WERI-Rb-1 (cell line): ENCODE measurements around the gene HOXD3.

Experiments
- DNase-seq: peaks from one replicate; pipeline ENCODE4 v3.0.0-alpha.2; 2020
- H3K27ac ChIP-seq: fragments of 250-450 bp; sonication (Bioruptor Pico); 2 replicates; pipeline ENCODE4 v1.5.1; 2020; ENCODE audit warnings: mild to moderate bottlenecking, moderate library complexity
- H3K27me3 ChIP-seq: fragments of 250-450 bp; sonication (Bioruptor Pico); 2 replicates; pipeline ENCODE4 v1.5.1; 2021; ENCODE audit warnings: mild to moderate bottlenecking, low read depth, moderate library complexity; ENCODE audit not compliant: insufficient read depth, severe bottlenecking
- H3K36me3 ChIP-seq: fragments of 250-450 bp; sonication (Bioruptor Pico); 2 replicates; pipeline ENCODE4 v1.5.1; 2020; ENCODE audit warnings: mild to moderate bottlenecking, moderate library complexity
- H3K4me3 ChIP-seq: 2 replicates; pipeline ENCODE4 v1.5.1; 2011; ENCODE audit warnings: low read depth, mild to moderate bottlenecking, control low read depth, low read length
- H3K9me3 ChIP-seq: fragments of 250-450 bp; sonication (Bioruptor Pico); 2 replicates; pipeline ENCODE4 v1.5.1; 2021; ENCODE audit warnings: mild to moderate bottlenecking, moderate library complexity; ENCODE audit not compliant: severe bottlenecking
- TF ChIP-seq, protein P1 (sequence below): IDR thresholded peaks from 2 replicates; pipeline ENCODE4 v1.5.1; 2011; ENCODE audit warnings: low read depth, mild to moderate bottlenecking, control low read depth, inconsistent platforms, low read length

Gene HOXD3

DNA sequence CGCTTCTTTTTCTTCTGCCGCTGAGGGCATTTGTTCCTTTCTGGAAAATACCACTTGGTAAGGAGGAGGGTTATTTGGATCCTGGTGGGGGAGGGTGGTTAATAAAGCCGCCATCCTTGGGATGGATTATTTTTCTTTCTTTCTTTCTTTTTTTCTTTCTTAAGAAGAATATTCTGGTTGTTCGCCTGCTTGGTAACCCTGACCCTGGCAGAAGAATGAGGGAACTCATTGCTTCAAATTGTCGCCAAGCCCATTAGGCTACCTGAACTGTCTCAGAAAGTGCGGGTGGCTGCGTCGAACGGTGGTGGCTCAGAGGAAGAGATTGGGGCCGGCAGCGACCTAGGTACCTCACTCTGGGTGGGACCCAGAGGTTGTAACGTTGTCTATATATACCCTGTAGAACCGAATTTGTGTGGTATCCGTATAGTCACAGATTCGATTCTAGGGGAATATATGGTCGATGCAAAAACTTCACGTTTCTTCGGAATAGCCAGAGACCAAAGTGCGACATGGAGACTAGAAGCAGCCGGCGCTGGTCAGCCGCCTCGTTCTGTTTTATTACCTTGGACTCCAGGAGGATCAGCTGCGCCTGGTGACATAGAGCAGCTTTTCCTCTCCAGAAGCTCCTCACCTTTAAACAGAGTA lies 7.0 kb upstream of the HOXD3 start:
- Histone ChIP-seq H3K27ac (no peak overlapping the region), H3K4me3 (no peak overlapping the region), H3K9me3 (peaks cover 4% of the 10 kb centered on the region), H3K36me3 (no peaks in the 10 kb centered on the region), H3K27me3 (peaks cover 91% of the 10 kb centered on the region)
- no peak for DNase-seq
- TF ChIP-seq, protein P1, sequence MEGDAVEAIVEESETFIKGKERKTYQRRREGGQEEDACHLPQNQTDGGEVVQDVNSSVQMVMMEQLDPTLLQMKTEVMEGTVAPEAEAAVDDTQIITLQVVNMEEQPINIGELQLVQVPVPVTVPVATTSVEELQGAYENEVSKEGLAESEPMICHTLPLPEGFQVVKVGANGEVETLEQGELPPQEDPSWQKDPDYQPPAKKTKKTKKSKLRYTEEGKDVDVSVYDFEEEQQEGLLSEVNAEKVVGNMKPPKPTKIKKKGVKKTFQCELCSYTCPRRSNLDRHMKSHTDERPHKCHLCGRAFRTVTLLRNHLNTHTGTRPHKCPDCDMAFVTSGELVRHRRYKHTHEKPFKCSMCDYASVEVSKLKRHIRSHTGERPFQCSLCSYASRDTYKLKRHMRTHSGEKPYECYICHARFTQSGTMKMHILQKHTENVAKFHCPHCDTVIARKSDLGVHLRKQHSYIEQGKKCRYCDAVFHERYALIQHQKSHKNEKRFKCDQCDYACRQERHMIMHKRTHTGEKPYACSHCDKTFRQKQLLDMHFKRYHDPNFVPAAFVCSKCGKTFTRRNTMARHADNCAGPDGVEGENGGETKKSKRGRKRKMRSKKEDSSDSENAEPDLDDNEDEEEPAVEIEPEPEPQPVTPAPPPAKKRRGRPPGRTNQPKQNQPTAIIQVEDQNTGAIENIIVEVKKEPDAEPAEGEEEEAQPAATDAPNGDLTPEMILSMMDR: no peak

DNA sequence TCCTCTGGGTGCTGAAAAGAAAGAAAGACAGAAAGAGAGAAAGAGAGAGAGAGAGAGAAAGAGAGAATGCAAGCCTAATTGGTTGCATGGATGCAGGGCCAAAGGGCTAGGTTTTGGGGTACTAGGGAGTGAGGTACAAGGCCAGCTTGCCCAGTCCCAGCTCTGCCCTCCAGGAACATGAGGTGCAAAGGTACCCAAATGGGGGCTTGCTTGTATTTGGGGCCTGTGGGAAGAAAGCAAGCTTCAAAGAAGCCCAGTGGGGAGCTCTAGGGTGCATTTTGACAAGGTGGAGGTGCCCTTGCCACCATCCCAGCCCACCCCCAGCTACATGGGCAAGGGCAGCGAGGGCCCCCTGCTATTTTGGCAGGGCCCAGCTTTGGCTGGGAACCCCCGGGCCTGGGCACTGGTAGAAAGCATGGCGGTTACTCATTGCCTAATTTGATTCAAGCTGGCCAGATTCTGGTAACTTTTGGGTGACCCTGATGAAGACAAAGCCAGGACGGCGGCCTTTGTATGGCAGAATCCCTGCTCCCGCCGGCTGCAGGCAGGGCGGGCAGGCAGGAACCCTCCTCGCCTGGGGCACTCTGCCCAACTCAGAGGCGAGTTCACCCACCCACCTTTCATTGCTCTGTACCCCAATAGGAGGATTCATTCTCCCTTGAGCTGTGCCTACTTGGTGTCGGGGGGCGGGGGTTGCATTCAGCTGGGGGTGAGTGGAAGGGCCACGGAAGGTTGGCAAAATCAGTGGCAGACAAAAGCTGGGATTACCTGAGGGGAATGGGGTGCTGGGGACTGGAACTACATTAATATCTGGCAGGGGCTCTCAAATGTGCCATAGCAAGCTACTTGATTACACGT lies 6.3 kb upstream of the HOXD3 start:
- Histone ChIP-seq H3K27me3 (peaks cover 91% of the 10 kb centered on the region), H3K27ac (no peak overlapping the region), H3K9me3 (peaks cover 4% of the 10 kb centered on the region), H3K36me3 (no peaks in the 10 kb centered on the region), H3K4me3 (no peak overlapping the region)
- TF ChIP-seq, protein P1: no peak
- no peak for DNase-seq

DNA sequence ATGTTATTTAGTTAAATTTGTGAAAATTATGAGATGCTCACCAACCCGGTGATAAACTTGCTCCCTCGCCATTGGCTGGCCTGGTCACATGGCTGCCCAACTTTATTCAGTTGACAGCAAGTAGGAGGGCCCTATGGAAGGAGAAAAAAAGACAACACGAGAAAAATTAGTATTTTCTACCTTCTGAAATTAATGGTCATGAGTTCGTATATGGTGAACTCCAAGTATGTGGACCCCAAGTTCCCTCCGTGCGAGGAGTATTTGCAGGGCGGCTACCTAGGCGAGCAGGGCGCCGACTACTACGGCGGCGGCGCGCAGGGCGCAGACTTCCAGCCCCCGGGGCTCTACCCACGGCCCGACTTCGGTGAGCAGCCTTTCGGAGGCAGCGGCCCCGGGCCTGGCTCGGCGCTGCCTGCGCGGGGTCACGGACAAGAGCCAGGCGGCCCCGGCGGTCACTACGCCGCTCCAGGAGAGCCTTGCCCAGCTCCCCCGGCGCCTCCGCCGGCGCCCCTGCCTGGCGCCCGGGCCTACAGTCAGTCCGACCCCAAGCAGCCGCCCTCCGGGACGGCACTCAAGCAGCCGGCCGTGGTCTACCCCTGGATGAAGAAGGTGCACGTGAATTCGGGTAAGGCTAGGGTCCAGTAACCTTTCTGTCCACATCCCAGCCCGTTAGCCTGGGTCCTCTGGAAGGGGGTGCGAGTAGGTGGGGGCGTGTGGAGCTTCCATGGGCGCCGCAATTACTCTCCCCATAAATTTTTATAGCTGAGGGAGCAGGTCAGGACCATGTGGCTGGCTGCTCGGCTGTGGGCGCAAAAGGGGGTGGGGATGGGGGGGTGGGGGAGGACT lies 5.4 kb upstream of the HOXD3 start, which contains the start of gene HOXD4:
TSS of gene HOXD4 (plus strand) at position 109 of the 846 bp plus-strand sequence. CDS start at position 193, 84 bp downstream.
- Histone ChIP-seq H3K36me3 (no peaks in the 10 kb centered on the region), H3K9me3 (peaks cover 4% of the 10 kb centered on the region), H3K27ac (no peak within 1 kb of the TSS), H3K4me3 (0 out of 2 replicates have a peak within 1 kb of the TSS, but pooled peaks have one; percentile 5), H3K27me3 (peaks cover 91% of the 10 kb centered on the region)
- no peak for DNase-seq
- TF ChIP-seq, protein P1: no peak

DNA sequence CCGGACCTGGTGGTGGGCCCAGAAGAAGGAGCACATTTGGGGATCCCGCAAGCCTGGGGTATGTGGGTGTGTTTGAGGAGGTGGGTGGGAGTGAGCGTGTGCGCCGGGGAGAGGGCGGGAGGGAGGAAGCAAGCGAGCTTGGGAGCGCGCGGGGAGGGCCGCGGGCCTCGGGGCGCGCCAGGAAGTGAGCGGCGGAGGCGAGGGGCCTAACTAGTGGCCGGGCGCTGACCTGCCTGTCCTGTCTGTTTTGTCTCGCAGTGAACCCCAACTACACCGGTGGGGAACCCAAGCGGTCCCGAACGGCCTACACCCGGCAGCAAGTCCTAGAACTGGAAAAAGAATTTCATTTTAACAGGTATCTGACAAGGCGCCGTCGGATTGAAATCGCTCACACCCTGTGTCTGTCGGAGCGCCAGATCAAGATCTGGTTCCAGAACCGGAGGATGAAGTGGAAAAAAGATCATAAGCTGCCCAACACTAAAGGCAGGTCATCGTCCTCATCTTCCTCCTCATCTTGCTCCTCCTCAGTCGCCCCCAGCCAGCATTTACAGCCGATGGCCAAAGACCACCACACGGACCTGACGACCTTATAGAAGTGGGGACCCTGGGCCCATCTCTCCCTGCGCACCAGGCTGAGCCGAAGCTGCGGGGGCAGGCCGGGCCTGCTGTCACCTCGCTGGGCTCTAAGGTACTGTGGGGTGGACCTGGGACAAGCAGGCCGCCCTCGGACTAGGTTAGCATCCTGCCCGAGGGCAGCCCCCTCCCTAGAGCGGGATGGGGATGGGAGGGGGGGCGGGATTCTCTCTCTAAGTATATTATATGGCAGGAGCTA lies 4.5 kb upstream of the HOXD3 start:
- no peak for DNase-seq
- H3K36me3 ChIP-seq: no peaks in the 10 kb centered on the region
- peaks cover 4% of the 10 kb centered on the region for H3K9me3 ChIP-seq
- H3K27ac ChIP-seq: no peak overlapping the region
- H3K27me3 ChIP-seq: peaks cover 93% of the 10 kb centered on the region
- H3K4me3 ChIP-seq: no peak overlapping the region
- TF ChIP-seq, protein P1: no peak
